Measurements from ENCODE around the gene CYREN.

The CYREN gene

DNA sequence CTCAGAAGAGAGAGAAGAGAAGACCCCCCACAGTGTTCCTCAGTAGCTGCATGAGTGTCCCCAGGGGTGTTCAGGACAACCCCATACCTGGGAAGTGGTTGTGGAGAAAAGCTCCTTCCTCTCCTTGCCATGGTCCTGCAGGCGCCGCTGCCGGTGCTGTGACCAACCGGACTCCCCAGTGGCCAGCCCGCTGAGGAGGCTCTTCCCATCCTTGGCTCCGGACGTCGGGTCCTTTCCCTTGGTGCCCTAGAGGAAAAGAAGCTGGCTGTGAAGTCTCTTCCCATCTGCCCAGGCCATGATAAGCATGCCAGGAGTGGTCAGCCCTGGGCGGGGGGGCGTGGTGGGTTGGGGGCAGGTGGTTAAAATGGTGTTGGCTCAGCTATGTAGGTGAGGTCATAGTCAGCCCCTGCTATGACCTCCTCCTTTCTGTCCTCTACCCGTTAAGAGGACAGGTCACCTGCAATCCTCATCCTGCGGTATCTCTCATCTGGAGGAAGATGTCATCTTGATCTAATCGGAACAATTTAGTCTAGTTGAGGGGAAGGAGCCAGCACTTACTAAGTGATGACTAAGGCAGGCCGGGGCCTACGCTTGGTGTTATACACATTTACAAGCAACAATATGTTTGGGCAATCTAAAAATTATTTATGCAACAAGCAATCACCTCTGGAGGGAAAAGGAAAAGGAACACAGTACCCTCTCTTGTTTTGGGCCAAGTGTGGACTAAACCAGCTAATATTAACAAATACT lies 27.6 kb upstream of the CYREN start:
- no peak for DNase-seq (ENCODE audit: extremely low read depth in 1 of 2, low read depth in 1 of 2)

- no peak for DNase-seq (ENCODE audit: extremely low read depth in 1 of 2, low read depth in 1 of 2)
These were observed 26.8 kb upstream of the CYREN start for GRCh38 chr7:135197343-135197742.

GRCh38 chr7:135195968-135196629 lies 25.6 kb upstream of the CYREN start:
- no peak for DNase-seq (ENCODE audit: extremely low read depth in 1 of 2, low read depth in 1 of 2)

DNA sequence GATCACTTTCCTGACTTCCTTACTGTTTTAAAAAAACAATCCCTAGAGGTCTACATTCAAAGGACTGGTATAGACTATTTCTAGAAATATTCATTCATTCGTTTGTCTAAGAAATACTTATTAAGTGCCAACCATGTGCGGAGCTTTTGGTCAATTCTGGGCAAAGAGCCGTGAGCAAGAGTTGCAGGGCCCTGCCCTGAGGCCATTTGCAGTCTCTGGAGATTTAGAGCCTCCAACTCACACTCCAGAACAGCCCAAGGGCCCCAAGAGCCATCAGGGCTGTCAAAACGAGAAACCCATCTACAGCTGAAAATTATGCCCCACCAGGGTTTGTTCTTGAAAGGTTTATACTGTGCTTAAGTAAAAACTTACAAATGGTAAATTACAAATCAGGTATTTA lies 24.6 kb upstream of the CYREN start:
- DNase-seq (ENCODE audit: extremely low read depth in 1 of 2, low read depth in 1 of 2), result no peak

DNA sequence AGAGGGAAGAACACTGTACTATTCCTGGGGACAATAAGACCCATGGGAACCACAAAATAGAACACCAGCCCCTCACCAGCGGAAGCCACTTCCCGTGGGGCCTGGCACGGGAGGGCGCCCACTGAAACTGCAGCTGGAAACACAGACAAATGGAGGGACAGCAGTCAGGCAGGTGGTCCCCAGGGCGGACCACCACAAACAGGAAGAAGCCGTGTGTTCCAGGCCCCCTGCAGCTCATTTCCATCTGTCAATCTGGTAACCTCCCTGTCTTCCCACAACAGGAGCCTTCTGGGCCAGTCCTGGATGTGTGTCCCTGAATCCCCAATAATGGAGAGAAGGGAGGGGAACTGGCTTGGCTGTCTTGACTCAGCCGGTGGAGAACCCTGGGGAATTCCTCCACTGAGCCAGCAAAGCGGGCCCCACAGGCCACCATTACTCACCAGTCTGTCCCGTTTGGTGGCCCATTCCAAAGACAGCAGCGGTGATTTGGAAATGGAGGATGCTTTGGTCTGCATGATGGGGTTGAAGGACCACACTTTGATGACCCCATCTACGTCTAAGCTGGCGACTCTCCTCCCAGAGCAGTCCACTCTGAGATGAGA lies 24.1 kb upstream of the CYREN start:
- no peak for DNase-seq (ENCODE audit: extremely low read depth in 1 of 2, low read depth in 1 of 2)

GRCh38 chr7:135193615-135194081 lies 23.1 kb upstream of the CYREN start:
- no peak for DNase-seq (ENCODE audit: extremely low read depth in 1 of 2, low read depth in 1 of 2)

- DNase-seq (ENCODE audit: extremely low read depth in 1 of 2, low read depth in 1 of 2), result no peak
These were observed 22.5 kb upstream of the CYREN start for GRCh38 chr7:135192914-135193536.

- DNase-seq (ENCODE audit: extremely low read depth in 1 of 2, low read depth in 1 of 2), result no peak
These were observed 20.2 kb upstream of the CYREN start for GRCh38 chr7:135190703-135191102.

GRCh38 chr7:135189961-135190360 lies 19.5 kb upstream of the CYREN start:
- no peak for DNase-seq (ENCODE audit: extremely low read depth in 1 of 2, low read depth in 1 of 2)

- DNase-seq (ENCODE audit: extremely low read depth in 1 of 2, low read depth in 1 of 2), result no peak
These were observed 18.7 kb upstream of the CYREN start for GRCh38 chr7:135189221-135189662.

DNA sequence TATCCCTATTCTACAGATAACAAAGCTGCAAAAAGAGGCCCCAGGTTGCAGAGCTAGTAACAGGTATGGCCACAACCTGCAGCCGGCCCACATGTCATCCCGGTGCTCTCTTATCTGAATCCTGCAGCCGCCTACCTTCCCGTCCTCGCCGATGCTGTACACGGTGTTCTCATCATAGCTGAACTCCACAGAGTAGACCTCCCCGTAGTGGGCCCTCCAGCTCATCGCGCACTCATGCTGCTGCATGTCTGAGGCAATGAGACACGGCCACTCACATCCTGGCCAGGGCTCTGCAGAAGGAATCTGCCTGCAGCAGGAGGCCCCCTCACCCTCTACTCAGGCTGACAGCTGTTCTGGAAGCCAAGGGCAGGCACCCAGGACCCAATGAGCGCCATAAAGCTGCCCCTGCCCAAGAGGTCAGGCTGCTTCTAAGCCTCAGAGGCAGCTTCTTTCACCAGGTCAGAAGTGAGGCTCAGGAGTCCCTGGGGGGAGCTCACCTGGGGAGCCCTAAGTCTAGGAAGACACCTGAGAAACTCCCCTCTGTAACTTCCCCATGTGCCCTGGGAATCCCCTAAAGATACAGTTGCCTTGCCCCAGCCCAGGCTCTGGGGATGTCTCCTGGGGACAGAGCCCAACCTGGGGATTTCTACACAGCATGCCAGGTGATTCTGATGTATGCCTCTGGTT lies 17.9 kb upstream of the CYREN start:
- no peak for DNase-seq (ENCODE audit: extremely low read depth in 1 of 2, low read depth in 1 of 2)

- DNase-seq (ENCODE audit: extremely low read depth in 1 of 2, low read depth in 1 of 2), result no peak
These were observed 16.3 kb upstream of the CYREN start for GRCh38 chr7:135186841-135187253.

- no peak for DNase-seq (ENCODE audit: extremely low read depth in 1 of 2, low read depth in 1 of 2)
These were observed 15.7 kb upstream of the CYREN start for GRCh38 chr7:135186261-135186540.

- DNase-seq (ENCODE audit: extremely low read depth in 1 of 2, low read depth in 1 of 2), result no peak
These were observed 15.2 kb upstream of the CYREN start for GRCh38 chr7:135185471-135186260.

DNA sequence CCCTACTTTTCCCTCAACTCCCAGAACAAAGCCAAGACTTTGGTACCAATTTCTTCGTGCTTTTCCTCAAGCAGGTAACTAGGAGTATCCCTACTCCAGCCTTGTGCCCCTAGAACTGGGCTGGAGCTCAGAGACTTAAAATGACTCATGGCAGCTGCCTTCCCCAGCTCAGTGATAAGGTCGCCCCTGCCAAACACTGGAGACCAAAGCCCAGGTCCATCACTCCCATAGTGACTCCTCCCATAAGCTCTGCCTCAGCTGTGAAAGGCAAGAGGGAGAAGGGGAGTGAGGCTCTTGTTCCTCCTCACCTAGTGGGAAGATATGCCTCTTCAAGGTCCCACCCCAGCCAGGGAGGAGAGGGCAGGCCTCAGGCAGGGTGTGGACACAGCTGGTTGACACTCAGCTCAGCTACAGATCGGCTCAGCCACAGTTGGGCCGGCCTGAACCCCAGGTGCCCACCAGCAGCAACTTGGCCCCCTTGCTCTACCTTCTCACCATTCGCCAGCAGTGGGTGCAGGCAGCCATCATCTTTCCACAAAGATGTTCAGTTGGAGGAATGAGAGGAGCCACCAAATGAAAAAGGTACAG lies 13.8 kb upstream of the CYREN start:
- DNase-seq (ENCODE audit: extremely low read depth in 1 of 2, low read depth in 1 of 2), result no peak

- DNase-seq (ENCODE audit: extremely low read depth in 1 of 2, low read depth in 1 of 2), result no peak
These were observed 13.0 kb upstream of the CYREN start for GRCh38 chr7:135183478-135183877.

GRCh38 chr7:135181929-135182678 lies 11.6 kb upstream of the CYREN start:
- no peak for DNase-seq (ENCODE audit: extremely low read depth in 1 of 2, low read depth in 1 of 2)

- no peak for DNase-seq (ENCODE audit: extremely low read depth in 1 of 2, low read depth in 1 of 2)
These were observed 10.9 kb upstream of the CYREN start for GRCh38 chr7:135181261-135181928.

DNA sequence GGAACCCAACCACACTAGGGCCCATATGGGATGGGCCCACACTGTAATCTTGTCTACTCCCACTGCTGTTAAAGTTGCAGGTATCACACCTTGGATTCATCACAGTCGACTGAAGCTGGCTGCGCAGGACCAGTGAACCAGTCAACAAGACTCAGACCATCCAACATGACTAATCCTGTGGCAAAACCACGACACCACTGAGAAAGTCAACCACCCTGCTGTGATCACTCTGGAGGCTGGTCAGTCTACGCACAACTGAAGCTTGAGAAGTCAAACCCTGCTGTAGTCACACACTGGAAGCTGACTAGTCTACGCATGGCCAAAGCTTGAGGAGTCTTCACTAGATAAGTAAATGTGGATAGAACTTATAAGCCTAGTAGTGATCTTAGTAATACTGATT lies 9.6 kb upstream of the CYREN start:
- no peak for DNase-seq (ENCODE audit: extremely low read depth in 1 of 2, low read depth in 1 of 2)

Data from stimulated activated CD8-positive, alpha-beta memory T cell treated with anti-CD3 and anti-CD28 coated beads, Interleukin-7, amount 100 ng/mL, for 48 hours (primary cell).